Activated B cell treated with CpG ODN at 0.5 μM for 24 hours (primary cell): Measurements from ENCODE around the gene APOL3. TPM values are rescaled to one million over a fixed set of nuclear protein-coding genes. Genes with fewer than 3 reads are reported as not detected.

Source experiments
- ATAC-seq: fragments of 200-7000 bp; cut with Tn5 transposase; one replicate; pipeline ENCODE4 v1.10.0; 2021; ENCODE audit warnings: low read depth, mild to moderate bottlenecking, moderate library complexity
- CTCF ChIA-PET: fragments of 350-600 bp; sonication (Branson Sonifier 250); formaldehyde crosslinking; loops from one replicate; lab custom pipeline; 2021; ENCODE audit warnings: antibody characterized with exemption; lab: Charles Lee
- POLR2A ChIA-PET: fragments of 350-600 bp; sonication (Branson Sonifier 250); formaldehyde crosslinking; loops from one replicate; lab custom pipeline; 2021; ENCODE audit warnings: antibody characterized with exemption; lab: Charles Lee
- DNase-seq: peaks from one replicate; pipeline ENCODE4 v3.0.0; 2022
- H3K27ac Mint-ChIP-seq: one replicate; pipeline ENCODE4 v1.8.0; 2020; ENCODE audit warnings: mixed read lengths
- H3K27me3 Mint-ChIP-seq: one replicate; pipeline ENCODE4 v1.8.0; 2021; ENCODE audit warnings: mixed read lengths
- H3K36me3 Mint-ChIP-seq: one replicate; pipeline ENCODE4 v1.8.0; 2021; ENCODE audit warnings: low read depth, mixed read lengths
- H3K4me1 Mint-ChIP-seq: one replicate; pipeline ENCODE4 v1.8.0; 2021; ENCODE audit warnings: mixed read lengths
- H3K4me3 Mint-ChIP-seq: one replicate; pipeline ENCODE4 v1.8.0; 2020; ENCODE audit warnings: mild to moderate bottlenecking, mixed read lengths
- H3K9me3 Mint-ChIP-seq: one replicate; pipeline ENCODE4 v1.8.0; 2020; ENCODE audit warnings: mixed read lengths
- intact Hi-C: fragments of 100-400 bp; cut with micrococcal nuclease; formaldehyde crosslinking; loops from one replicate; pipeline ENCODE4 v1.15.1; 2024
- total RNA-seq: library from RNA; stranded (reverse); gene quantifications from 2 replicates; pipeline ENCODE4 v1.2.3, GENCODE V29; 2022
- TF ChIP-seq, protein P1 (sequence below): fragments of 200-600 bp; IDR thresholded peaks from one replicate; pipeline ENCODE4 v1.8.0; 2022; ENCODE audit warnings: antibody characterized with exemption, mild to moderate bottlenecking

Gene APOL3
- total RNA-seq, 1 donor from 2014 or later, result 38.4 TPM

- intact Hi-C loops, result no loop called here
- ATAC-seq, result no peak
- Mint-ChIP-seq H3K36me3 (peaks cover 15% of the 10 kb centered on the region), H3K9me3 (no peaks in the 10 kb centered on the region), H3K4me1 (no peaks in the 10 kb centered on the region), H3K27ac (no peak overlapping the region), H3K4me3 (no peak overlapping the region), H3K27me3 (no peaks in the 10 kb centered on the region)
- DNase-seq, result no peak
- TF ChIP-seq, protein P1, sequence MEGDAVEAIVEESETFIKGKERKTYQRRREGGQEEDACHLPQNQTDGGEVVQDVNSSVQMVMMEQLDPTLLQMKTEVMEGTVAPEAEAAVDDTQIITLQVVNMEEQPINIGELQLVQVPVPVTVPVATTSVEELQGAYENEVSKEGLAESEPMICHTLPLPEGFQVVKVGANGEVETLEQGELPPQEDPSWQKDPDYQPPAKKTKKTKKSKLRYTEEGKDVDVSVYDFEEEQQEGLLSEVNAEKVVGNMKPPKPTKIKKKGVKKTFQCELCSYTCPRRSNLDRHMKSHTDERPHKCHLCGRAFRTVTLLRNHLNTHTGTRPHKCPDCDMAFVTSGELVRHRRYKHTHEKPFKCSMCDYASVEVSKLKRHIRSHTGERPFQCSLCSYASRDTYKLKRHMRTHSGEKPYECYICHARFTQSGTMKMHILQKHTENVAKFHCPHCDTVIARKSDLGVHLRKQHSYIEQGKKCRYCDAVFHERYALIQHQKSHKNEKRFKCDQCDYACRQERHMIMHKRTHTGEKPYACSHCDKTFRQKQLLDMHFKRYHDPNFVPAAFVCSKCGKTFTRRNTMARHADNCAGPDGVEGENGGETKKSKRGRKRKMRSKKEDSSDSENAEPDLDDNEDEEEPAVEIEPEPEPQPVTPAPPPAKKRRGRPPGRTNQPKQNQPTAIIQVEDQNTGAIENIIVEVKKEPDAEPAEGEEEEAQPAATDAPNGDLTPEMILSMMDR, result no peak
- ChIA-PET CTCF (no interaction called here), POLR2A (no interaction called here)
These were observed 24.1 kb downstream of the APOL3 start for GRCh38 chr22:36136475-36136874.

GRCh38 chr22:36135306-36135980, 25.1 kb downstream of the APOL3 start:
- no peak overlapping the region for H3K27ac Mint-ChIP-seq

GRCh38 chr22:36134182-36134581, 26.4 kb downstream of the APOL3 start:
- no peaks in the 10 kb centered on the region for H3K9me3 Mint-ChIP-seq
- peaks cover under 1% of the 10 kb centered on the region for H3K36me3 Mint-ChIP-seq
- H3K27ac Mint-ChIP-seq, result no peak overlapping the region

More at GRCh38 chr22:36135306-36135980, 25.1 kb downstream of the APOL3 start:
- DNase-seq (no peak), ATAC-seq (no peak)
- TF ChIP-seq, protein P1, result no peak
- H3K27me3 Mint-ChIP-seq, result peaks cover 5% of the 10 kb centered on the region
- H3K4me1 Mint-ChIP-seq, result no peaks in the 10 kb centered on the region
- no peaks in the 10 kb centered on the region for H3K9me3 Mint-ChIP-seq
- H3K4me3 Mint-ChIP-seq, result no peak overlapping the region
- CTCF ChIA-PET, result no interaction called here
- peaks cover 5% of the 10 kb centered on the region for H3K36me3 Mint-ChIP-seq
- intact Hi-C loops, result no loop called here
- POLR2A ChIA-PET, result no interaction called here

DNA sequence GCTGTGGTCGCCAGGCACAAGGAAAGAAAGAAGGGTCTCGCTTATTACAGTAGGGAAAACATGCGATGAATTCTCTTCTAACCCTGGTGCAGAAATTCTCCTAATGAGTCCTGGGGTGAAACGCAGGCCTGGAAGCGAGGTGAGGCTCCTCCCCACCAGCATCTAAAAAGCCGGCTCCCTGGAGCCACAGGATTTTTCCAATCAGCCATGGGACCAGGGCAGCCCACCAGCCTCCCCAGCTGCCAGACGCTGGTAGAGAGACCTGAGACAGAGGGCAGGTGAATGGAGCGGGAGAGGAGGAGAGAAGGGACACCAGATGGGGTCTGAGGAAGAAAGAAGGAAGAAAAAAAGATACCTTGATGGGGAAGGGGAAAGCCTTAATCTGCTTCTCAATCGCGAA, 28.6 kb downstream of the APOL3 start:
- ChIA-PET POLR2A (no interaction called here), CTCF (no interaction called here)
- Mint-ChIP-seq H3K4me3 (no peak overlapping the region), H3K4me1 (no peaks in the 10 kb centered on the region), H3K27ac (no peak overlapping the region), H3K9me3 (no peaks in the 10 kb centered on the region), H3K36me3 (no peaks in the 10 kb centered on the region), H3K27me3 (peaks cover 13% of the 10 kb centered on the region)
- DNase-seq (no peak), ATAC-seq (no peak)
- TF ChIP-seq, protein P1, result no peak
- intact Hi-C loops, result no loop called here

More at GRCh38 chr22:36134182-36134581, 26.4 kb downstream of the APOL3 start:
- ATAC-seq, result no peak
- ChIA-PET CTCF (no interaction called here), POLR2A (no interaction called here)
- DNase-seq, result no peak
- intact Hi-C loops, result no loop called here
- Mint-ChIP-seq H3K4me3 (no peak overlapping the region), H3K4me1 (no peaks in the 10 kb centered on the region), H3K27me3 (peaks cover 6% of the 10 kb centered on the region)
- TF ChIP-seq, protein P1, result no peak

DNA sequence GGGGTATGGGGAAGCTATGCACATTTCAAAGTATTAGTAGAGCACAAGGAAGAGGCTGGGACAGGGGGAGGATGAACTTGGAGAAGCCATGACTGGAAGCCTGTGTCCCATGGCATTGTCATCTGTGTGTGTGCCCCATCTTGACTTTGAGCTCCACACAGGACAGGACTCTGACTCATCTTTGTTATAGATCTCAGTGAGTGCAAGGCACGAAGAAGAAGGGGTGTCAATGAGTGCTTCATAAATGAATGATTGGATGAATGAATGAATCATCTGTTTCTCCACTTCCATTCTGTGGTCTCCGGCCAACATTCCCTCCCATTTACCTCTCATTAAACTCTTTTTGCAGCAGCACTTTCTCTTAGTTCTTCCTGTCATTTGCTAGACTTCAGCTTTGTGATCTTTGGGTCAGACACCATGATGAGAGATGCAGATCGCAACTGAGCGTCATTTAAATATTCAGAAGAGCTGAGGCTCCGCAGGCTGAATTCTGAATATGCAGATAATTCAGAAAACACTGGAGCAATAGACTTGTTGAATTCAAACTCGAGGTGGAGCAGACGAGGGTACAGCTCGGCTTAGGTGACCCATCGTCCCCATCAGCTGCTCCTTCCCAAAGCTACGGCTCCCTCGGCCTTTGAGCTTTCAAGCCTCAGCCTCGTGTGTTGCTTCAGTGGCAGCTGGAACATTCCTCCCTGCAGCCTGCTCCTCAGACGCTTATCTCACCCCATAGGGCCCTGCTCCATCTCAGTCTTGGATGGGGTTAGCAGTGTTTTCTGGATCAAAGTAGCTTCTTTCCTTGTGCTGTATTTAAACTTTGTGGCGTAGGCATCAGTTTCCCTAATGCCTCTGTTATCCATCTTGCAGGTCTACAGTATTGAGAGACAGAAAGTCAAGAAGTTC, 30.8 kb downstream of the APOL3 start:
- Mint-ChIP-seq H3K9me3 (no peaks in the 10 kb centered on the region), H3K27ac (no peak overlapping the region), H3K27me3 (peaks cover 13% of the 10 kb centered on the region), H3K4me1 (no peaks in the 10 kb centered on the region), H3K36me3 (no peaks in the 10 kb centered on the region), H3K4me3 (no peak overlapping the region)
- ChIA-PET POLR2A (no interaction called here), CTCF (interaction anchor here (1.0 to 1.6 kb wide), 2 partner anchors 51 to 64 kb away, joined by 3 to 4 read pairs; no protein-coding TSS in a partner anchor)
- ATAC-seq (no peak), DNase-seq (no peak)
- intact Hi-C loops, result loop anchor here (10.0 kb wide), 1 partner anchor 415 kb away; the partner anchor contains the start of gene APOL5
- TF ChIP-seq, protein P1, result no peak
